ENCODE measurements around the gene FBXO7. TPM values are rescaled to one million over a fixed set of nuclear protein-coding genes. Genes with fewer than 3 reads are reported as not detected.
A peak's percentile ranks its signal among the peaks of the same experiment; 100 is the strongest.

FBXO7 gene
- total and polyA plus RNA-seq, 9 donors: 53.2 to 65.9 (median 60.8) TPM

DNA sequence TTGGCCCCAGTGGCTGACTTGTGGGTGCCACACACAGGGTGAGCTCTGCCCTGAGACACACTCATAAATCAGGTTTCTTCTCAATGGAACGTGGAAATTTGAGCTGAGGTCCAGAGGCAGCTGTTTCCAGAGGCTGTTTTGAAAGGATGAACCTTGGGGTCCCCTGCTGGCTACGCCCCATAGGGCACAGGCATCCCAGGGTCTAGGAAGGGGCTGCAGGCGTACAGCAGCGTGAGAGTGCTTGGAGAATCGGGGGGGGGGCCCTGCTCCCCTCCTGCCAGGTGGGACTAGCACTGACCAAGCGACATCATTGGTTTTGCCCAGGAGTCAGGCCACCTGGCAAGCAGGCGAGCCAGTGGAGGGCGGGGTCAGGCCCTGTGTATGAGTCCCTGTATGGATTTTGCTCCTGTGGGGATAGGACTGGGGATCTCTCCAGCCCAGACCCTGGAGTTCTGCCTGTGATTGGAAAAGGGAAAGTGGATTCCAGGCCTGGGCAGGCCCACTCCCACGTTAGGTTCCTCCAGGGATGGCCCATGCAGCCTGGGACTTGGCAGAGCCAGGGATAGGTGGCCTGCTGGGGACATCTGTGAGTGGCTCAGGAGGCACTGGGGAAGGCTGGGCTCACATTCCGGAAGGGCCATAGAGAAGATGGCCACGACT is 61.0 kb downstream of the FBXO7 start:
- DNase-seq: no peak
- no peaks in the 10 kb centered on the region for H3K36me3 ChIP-seq (ENCODE audit: control insufficient read depth, insufficient read depth, low read length)
- WGBS (ENCODE audit: insufficient coverage): 61% methylated on average over 11 of the region's 11 CpGs
- no peak overlapping the region for H3K4me3 ChIP-seq (ENCODE audit: low read length)
- H3K4me1 ChIP-seq (ENCODE audit: control insufficient read depth, insufficient read depth, low read length): peaks cover 68% of the 10 kb centered on the region
- H3K27me3 ChIP-seq (ENCODE audit: control insufficient read depth, insufficient read depth, low read length): no peaks in the 10 kb centered on the region
- no peak overlapping the region for H3K27ac ChIP-seq (ENCODE audit: low read length)
- peaks cover 2% of the 10 kb centered on the region for H3K9me3 ChIP-seq (replicated peaks; ENCODE audit: control insufficient read depth, low read depth, low read length)

DNA sequence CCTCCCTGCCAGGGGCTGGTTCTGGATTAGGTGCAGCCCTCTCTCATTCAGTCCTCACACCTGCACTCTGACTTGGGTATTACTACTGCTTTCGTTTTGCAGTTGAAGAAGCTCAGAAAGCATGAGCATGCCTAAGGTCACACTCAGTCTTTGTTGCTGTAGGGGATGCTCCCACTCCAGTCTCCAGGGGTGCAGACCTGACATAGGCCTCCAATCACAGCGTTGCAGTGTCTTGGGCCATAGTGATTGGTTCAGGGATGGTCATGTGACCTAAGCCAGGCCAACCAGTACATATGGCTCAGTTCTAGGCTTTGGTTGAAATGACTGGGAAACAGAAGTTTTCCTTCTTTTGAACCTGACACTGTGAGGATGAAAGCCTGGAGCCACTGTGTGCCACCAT is 61.7 kb downstream of the FBXO7 start:
- WGBS (ENCODE audit: insufficient coverage): no CpG with 5 or more reads among the region's 2 CpGs
- H3K4me3 ChIP-seq (ENCODE audit: low read length): no peak overlapping the region
- peaks cover 66% of the 10 kb centered on the region for H3K4me1 ChIP-seq (ENCODE audit: control insufficient read depth, insufficient read depth, low read length)
- H3K27ac ChIP-seq (ENCODE audit: low read length): no peak overlapping the region
- no peaks in the 10 kb centered on the region for H3K27me3 ChIP-seq (ENCODE audit: control insufficient read depth, insufficient read depth, low read length)
- H3K9me3 ChIP-seq (replicated peaks; ENCODE audit: control insufficient read depth, low read depth, low read length): peaks cover 2% of the 10 kb centered on the region
- no peaks in the 10 kb centered on the region for H3K36me3 ChIP-seq (ENCODE audit: control insufficient read depth, insufficient read depth, low read length)
- DNase-seq: no peak

DNA sequence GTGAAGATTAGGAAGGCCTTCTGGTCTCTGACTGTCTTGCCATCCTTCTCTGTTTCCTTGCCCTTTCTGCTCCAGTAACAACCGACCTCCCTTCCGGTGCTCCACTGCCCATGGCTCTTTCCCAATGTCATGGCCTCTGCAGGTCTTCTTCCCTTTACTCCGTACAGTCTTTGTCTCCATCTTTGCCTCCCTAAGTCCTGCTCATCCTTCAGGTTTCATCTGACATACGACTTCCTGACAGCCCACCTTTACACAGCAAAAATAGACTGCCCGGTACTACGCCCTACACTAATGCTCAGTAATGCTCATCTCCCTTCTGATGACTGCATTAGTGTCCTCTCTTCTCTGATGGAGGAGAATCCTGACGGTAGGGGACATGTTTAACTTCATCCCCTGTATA is 63.9 kb downstream of the FBXO7 start:
- Histone ChIP-seq H3K9me3 (replicated peaks; ENCODE audit: control insufficient read depth, low read depth, low read length) (peaks cover 2% of the 10 kb centered on the region), H3K4me1 (ENCODE audit: control insufficient read depth, insufficient read depth, low read length) (peaks cover 57% of the 10 kb centered on the region), H3K4me3 (ENCODE audit: low read length) (no peak overlapping the region), H3K27ac (ENCODE audit: low read length) (no peak overlapping the region), H3K36me3 (ENCODE audit: control insufficient read depth, insufficient read depth, low read length) (no peaks in the 10 kb centered on the region), H3K27me3 (ENCODE audit: control insufficient read depth, insufficient read depth, low read length) (no peaks in the 10 kb centered on the region)
- DNase-seq: no peak
- WGBS (ENCODE audit: insufficient coverage): 82% methylated on average over 5 of the region's 7 CpGs

DNA sequence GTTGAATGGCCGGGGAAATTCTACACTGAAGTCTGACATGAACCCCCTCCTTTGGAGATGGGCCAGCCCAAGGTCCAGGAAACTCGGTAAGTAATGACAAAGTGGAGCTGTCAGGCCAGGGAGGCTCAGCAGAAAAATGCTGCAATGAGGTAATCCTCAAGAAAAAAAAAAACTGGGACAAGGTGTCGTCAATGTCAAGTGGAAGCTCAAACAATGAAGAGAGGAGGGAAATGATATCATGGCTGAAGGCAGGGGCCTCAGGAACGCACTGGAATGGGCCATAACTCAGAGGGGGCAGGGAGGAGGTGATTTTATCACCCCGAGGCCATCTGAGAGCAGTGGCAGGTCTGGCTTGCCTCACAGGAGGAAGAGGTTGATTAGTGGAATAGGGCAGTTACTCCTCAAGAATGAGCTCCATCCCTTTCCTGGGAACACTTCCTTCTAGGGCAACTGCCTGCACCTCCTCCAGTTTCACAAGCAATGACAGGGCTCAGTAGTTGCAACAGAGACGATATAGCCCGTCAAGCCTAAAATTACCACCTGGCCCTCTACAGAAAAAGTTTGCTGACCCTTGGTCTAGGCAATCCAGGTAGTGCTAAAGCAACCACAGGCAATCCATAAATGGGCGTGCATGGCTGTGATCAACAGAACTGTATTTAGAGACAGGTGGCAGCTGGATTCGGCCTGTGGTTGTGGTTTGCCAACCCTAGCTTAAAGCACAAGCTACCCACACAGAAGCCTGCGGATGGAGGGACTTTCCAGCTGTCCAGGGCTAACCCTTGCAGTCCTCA is 65.2 kb downstream of the FBXO7 start:
- Histone ChIP-seq H3K36me3 (ENCODE audit: control insufficient read depth, insufficient read depth, low read length) (no peaks in the 10 kb centered on the region), H3K27ac (ENCODE audit: low read length) (peak overlapping the region; percentile 83), H3K4me1 (ENCODE audit: control insufficient read depth, insufficient read depth, low read length) (peaks cover 44% of the 10 kb centered on the region), H3K4me3 (ENCODE audit: low read length) (no peak overlapping the region), H3K27me3 (ENCODE audit: control insufficient read depth, insufficient read depth, low read length) (no peaks in the 10 kb centered on the region), H3K9me3 (replicated peaks; ENCODE audit: control insufficient read depth, low read depth, low read length) (peaks cover 2% of the 10 kb centered on the region)
- peak; percentile 59 for DNase-seq
- 44% methylated on average over 8 of the region's 10 CpGs for WGBS (ENCODE audit: insufficient coverage)

DNA sequence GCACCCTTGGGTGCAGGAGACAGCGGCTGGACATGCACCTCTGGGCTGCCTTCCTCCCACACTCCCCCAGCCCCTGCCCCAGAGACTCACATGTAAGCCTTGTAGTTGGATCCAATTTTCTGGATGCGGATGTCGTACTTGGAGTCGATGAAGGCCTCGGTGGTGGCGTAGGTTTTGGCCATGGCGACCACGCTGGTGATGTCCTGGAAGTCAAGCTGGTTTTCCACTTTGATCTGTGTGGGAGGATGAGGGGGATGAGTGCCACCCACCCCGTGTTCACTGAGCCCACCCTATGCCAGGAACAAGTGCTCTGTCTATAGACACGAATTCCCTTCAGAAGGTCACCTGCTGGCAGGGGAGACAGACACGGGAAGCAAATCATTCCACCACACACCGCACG is 66.9 kb downstream of the FBXO7 start:
- no peak overlapping the region for H3K27ac ChIP-seq (ENCODE audit: low read length)
- no peaks in the 10 kb centered on the region for H3K36me3 ChIP-seq (ENCODE audit: control insufficient read depth, insufficient read depth, low read length)
- no peaks in the 10 kb centered on the region for H3K27me3 ChIP-seq (ENCODE audit: control insufficient read depth, insufficient read depth, low read length)
- no peak for DNase-seq
- H3K4me3 ChIP-seq (ENCODE audit: low read length): no peak overlapping the region
- peaks cover 2% of the 10 kb centered on the region for H3K9me3 ChIP-seq (replicated peaks; ENCODE audit: control insufficient read depth, low read depth, low read length)
- peaks cover 34% of the 10 kb centered on the region for H3K4me1 ChIP-seq (ENCODE audit: control insufficient read depth, insufficient read depth, low read length)
- WGBS (ENCODE audit: insufficient coverage): 93% methylated on average over 8 of the region's 13 CpGs

DNA sequence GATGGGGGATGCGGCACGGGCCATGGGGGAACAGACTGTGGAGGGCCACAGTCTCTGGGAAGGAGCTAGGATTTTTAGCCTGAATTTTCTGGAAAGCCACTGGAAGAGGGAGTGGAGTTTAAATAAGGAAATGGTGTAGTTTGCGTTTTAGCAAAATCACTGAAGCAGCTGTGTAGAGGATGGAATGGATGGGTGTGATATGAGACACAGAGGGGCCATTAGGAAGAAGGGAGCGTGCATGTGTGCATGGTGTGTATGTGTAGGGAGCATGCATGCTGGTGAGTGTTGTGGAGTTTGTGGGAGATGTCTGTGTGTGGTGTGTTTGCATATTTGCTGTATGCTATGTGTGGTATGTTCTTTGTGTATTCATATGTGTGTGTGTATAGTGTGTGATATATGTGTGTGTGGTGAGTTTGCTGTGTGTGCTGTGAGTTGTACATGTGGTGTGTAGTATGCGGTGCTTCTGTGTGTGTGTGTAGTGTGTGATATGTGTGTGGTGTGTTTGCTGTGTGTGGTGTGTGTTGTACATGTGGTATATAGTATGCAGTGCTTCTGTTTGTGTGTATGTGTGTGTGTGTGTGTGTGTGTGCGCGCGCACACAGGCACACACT is 67.6 kb downstream of the FBXO7 start:
- H3K4me1 ChIP-seq (ENCODE audit: control insufficient read depth, insufficient read depth, low read length): peaks cover 35% of the 10 kb centered on the region

DNA sequence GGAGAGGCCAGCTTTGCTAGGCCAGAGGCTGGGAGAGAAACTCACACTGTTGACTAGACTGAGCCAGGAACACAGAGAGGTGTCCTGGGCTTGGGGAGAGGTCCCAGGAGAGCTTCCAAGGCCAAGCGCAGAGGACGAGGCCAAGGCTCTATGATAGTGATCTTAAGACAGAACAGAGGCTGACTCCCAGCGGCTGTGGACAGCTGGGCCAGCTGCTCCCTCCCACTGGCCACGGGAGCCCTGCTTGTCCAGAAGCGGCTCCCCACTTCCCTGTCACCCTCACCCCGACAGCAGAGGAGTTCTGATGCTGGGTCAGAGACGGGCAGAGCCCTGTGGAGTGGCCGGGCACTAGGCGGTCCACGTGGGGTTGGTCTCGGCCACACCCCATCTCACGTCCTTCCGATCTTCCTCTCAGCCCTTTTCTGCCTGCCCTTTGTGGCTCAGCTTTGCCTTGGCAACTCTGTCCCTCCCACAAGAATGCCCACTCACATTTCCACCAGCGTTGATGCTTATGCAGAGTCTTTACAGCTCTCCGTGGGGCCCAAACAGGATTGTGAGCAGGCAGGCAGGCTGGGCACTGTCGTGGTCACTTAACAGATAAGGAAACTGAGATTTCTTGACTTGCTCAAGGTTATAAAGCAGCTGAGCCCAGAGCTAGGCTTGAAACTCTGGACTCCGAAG is 68.2 kb downstream of the FBXO7 start:
- Histone ChIP-seq H3K4me3 (ENCODE audit: low read length) (no peak overlapping the region), H3K36me3 (ENCODE audit: control insufficient read depth, insufficient read depth, low read length) (no peaks in the 10 kb centered on the region), H3K27me3 (ENCODE audit: control insufficient read depth, insufficient read depth, low read length) (no peaks in the 10 kb centered on the region), H3K27ac (ENCODE audit: low read length) (no peak overlapping the region), H3K9me3 (replicated peaks; ENCODE audit: control insufficient read depth, low read depth, low read length) (peaks cover 2% of the 10 kb centered on the region), H3K4me1 (ENCODE audit: control insufficient read depth, insufficient read depth, low read length) (peaks cover 35% of the 10 kb centered on the region)
- peak; percentile 86 for DNase-seq
- 47% methylated on average over 13 of the region's 17 CpGs for WGBS (ENCODE audit: insufficient coverage)

More for the DNA sequence above, 67.6 kb downstream of the FBXO7 start:
- Histone ChIP-seq H3K36me3 (ENCODE audit: control insufficient read depth, insufficient read depth, low read length) (no peaks in the 10 kb centered on the region), H3K27ac (ENCODE audit: low read length) (no peak overlapping the region), H3K9me3 (replicated peaks; ENCODE audit: control insufficient read depth, low read depth, low read length) (peaks cover 2% of the 10 kb centered on the region), H3K27me3 (ENCODE audit: control insufficient read depth, insufficient read depth, low read length) (no peaks in the 10 kb centered on the region), H3K4me3 (ENCODE audit: low read length) (no peak overlapping the region)
- 74% methylated on average over 8 of the region's 8 CpGs for WGBS (ENCODE audit: insufficient coverage)
- peak; percentile 66 for DNase-seq

DNA sequence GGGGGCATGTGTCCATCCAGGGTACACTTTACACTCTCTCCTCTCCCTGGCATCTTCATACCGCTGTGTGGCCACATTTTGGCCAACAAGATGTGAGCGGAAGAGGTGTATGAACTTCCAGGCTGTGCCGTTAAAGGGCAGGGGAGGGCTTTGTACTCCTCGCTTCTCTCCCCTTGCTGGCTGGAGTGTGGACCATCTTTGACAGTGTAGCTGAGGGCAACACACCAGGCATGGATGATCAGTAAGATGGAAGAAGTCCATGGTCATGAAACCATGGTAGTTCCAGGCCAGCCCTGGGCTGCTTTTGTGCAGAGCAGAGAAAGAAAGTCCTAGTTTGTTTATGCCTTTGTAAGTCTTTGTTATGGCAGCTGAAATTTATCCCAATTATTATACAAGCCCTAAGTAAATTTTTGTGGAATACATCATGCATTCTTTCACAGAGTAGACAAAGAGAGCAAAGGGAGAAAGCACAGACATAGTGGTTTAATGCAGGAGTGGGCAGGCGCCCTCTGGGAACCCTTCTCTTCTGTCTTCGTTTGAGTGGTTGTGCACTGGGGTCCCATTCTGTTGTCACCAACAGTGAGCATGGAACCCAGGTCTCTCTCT is 70.4 kb downstream of the FBXO7 start:
- Histone ChIP-seq H3K4me3 (ENCODE audit: low read length) (no peak overlapping the region), H3K9me3 (replicated peaks; ENCODE audit: control insufficient read depth, low read depth, low read length) (no peaks in the 10 kb centered on the region), H3K27me3 (ENCODE audit: control insufficient read depth, insufficient read depth, low read length) (no peaks in the 10 kb centered on the region), H3K27ac (ENCODE audit: low read length) (no peak overlapping the region), H3K4me1 (ENCODE audit: control insufficient read depth, insufficient read depth, low read length) (peaks cover 25% of the 10 kb centered on the region), H3K36me3 (ENCODE audit: control insufficient read depth, insufficient read depth, low read length) (no peaks in the 10 kb centered on the region)
- whole genome bisulfite sequencing (ENCODE audit: insufficient coverage): 90% methylated on average over 5 of the region's 6 CpGs
- DNase-seq: no peak

DNA sequence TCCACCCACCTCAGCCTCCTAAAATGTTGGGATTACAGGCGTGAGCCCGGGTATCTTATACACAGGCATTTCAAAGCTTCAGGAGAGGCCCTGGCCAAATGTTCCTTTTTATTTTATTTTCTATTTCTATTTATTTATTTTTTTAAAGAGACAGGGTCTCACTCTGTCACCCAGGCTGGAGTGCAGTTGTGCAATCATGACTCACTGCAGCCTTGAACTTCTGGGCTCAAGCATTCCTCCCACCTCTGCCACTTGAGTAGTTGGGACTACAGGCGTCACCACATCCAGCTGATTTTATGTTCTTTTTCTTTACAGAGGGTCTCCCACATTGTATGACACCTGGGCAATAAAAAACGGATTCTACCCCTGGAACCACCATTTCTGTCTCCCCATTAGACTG is 71.2 kb downstream of the FBXO7 start:
- 80% methylated on average over 1 of the region's 4 CpGs for WGBS (ENCODE audit: insufficient coverage)
- no peaks in the 10 kb centered on the region for H3K9me3 ChIP-seq (replicated peaks; ENCODE audit: control insufficient read depth, low read depth, low read length)
- no peaks in the 10 kb centered on the region for H3K36me3 ChIP-seq (ENCODE audit: control insufficient read depth, insufficient read depth, low read length)
- H3K4me1 ChIP-seq (ENCODE audit: control insufficient read depth, insufficient read depth, low read length): peaks cover 19% of the 10 kb centered on the region
- H3K27ac ChIP-seq (ENCODE audit: low read length): no peak overlapping the region
- no peaks in the 10 kb centered on the region for H3K27me3 ChIP-seq (ENCODE audit: control insufficient read depth, insufficient read depth, low read length)
- DNase-seq: no peak
- H3K4me3 ChIP-seq (ENCODE audit: low read length): no peak overlapping the region
